GM15510 (cell line): ENCODE measurements around the gene HUS1.

Experiments
- POLR2A ChIP-seq: IDR thresholded peaks from 3 replicates; pipeline ENCODE4 v1.6.1; 2011; ENCODE audit warnings: borderline replicate concordance; ENCODE audit not compliant: insufficient read length; ENCODE audit errors: extremely low read depth

Gene HUS1

DNA sequence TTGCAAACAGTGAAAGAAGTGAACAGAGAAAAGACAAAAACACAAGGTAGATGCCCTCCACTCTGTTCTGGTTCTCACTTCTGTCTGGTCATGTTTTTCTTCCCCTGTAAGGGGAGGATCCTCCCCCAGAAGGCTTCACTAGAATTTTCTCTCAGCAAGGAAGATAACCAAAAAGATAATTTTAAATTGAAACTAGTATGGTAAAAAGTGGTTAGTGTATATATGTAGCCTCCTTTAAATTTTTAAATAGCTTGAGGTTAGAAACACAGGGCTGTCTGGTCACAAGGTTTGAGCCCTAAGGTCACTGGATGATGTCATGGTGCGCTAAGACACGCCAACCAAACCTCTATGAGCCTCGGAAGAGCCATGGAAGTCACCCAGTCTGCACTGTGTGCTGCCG lies 25.6 kb downstream of the HUS1 start:
- TF ChIP-seq POLR2A = no peak

GRCh38 chr7:47952224-47952623 lies 27.2 kb downstream of the HUS1 start:
- no peak for TF ChIP-seq POLR2A

GRCh38 chr7:47951374-47951773 lies 28.0 kb downstream of the HUS1 start:
- TF ChIP-seq POLR2A = no peak

DNA sequence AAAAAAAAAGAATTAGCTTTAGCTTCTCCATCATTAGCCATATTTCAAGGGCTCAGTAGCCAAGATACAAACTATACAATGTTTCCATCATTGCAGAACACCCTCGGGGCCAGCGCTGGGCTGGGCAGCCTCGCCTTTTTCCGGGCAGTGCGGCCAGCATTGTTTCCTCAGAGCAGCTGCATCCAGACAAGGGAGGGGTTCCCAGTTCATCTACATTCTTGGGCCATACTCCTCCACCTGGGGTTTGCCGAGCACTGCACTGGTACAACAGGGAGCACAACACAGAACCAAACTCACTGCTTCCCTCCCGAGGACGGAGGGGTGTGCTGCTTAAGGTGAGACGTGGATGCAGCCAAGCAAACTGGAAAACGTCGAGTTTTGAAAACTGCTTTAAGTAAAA lies 28.7 kb downstream of the HUS1 start:
- no peak for TF ChIP-seq POLR2A

DNA sequence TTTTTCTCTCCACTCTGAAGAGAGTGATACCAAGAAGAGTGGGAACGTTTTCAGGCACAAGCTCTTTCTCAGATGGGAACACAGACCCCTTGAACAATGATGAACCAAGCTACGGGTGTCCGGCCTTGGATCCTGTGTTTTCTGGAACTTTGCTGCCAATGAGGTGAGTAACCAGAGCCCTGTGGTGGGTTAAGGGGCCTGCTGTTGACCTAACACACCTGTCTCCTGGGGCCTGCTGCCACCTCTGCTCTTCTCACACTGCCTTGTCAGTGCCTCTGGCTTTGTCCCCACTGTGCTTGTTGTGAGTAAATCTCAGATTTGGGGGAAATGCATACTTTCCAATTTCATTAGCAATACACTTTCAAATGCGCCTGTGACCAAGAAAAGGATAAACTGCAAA lies 29.7 kb downstream of the HUS1 start:
- no peak for TF ChIP-seq POLR2A

DNA sequence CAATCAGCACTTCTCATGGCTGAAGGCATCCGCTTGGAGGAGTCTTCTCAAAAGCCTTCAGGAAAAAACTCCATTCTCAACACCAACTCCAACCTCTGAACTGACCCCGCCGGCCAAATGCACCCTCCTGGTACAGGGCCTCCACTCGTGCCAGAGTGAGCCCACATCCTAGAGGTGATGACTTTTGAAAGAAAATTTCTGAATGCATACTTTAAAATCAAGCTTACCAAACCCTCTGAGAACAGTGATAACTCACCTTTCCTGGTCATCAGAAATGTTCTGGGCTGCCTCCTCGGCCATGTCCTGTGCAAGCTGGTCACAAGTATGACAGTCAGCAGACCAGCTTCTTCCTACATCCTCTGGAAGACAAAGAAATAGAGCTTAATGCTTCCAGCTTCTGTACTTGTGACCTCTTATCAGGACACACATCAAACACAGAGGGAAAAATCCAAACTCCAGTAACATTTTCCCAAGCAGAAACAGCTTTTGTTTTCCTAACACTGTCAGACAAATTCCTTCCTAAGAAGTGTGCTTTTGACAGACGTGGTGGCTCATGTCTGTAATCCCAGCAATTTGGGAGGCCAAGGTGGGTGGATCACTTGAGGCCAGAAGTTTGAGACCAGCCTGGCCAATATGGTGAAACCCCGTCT lies 31.1 kb downstream of the HUS1 start, which contains the start of gene PKD1L1:
PKD1L1 (minus strand) TSS at position 326 of the 650 bp plus-strand sequence; CDS start at position 300, 26 bp downstream.
- TF ChIP-seq POLR2A = no peak

DNA sequence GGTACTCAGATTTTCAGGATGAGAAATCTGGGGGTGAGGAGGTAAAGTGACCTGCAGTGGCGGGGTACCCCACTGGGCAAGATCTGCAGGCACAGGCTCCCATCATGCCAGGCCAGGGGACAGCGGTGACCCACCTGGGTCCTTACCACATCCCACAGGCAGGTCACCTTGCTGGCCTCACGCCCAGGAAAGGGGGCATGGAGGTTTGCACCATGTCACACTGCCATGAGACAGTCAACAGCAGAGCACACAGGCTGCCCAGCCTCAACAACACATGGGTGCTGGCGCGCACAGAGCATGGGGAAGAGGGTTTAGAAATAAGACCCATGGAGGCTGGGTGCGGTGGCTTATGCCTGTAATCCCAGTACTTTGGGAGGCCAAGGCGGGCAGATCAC lies 32.1 kb downstream of the HUS1 start:
- no peak for TF ChIP-seq POLR2A

DNA sequence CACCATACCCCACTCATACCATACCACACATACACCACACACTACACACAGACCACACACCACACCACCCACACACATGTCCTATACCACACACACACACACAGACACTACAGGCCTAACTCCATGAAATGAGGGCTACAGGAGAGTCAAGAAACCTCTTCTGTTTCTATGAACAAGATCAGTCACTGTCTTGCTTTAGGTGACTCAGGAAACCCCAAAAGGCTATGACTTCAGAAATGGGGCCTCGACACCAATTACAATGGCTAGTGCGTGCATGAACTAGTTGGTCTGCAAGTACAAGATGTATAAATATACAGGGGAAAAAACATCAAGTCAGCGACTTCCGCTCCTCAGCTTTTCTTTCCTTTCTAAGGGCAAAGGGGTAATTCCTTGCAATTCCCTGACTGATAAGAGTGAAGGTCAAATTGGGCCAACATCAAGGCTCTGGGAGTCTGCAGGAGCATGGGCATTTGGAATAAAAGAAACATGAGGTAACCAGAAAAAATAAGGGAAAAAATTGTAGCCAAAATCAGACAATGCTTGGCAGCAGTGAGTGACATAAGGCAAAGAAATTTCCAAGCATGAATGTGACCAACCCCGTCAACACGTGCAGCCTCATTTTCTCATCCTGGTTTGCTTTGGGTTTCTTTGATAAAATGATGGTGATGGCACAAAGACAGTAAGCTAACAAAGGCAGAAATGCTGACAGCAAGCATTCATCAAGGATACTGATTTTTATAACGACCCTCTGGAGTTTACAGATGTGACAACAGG lies 32.6 kb downstream of the HUS1 start:
- TF ChIP-seq POLR2A = no peak

DNA sequence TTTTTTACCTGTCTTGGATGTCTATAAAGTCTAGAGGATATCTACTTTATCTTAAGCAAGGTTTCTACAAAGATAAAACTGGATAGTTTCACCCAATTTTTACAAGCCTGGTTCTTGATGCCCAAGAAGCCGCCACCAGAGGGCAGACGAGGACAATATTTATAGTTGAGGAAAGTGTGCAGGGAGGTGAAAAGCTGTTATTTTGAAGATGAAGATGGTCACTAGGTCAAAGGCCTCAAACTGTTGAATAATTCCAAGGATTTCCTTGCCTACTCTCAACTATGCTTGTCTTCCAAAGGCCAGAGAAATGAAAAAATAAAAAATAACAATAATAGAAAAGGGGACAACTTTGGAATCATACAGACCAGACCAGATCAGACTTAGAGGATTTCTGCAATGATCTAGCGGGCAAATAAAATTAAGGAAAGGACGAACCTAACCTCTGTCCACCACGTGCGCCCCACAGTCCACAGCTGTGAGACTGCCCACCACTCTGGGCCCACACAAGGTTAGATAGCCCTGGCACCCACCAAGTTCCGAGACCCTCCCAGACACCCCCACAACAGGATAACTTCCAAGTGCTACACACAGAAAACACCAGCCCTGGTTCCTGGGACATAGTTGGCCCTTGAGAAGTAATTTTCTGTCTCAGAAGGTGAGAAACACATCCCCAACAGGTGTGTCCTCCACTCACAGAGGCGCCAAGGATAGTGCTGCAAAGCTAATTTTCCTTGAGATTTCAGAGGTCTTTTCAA lies 34.0 kb downstream of the HUS1 start:
- no peak for TF ChIP-seq POLR2A

- no peak for TF ChIP-seq POLR2A
These were observed 34.7 kb downstream of the HUS1 start for GRCh38 chr7:47944536-47945260.

GRCh38 chr7:47943676-47944474 lies 35.5 kb downstream of the HUS1 start:
- no peak for TF ChIP-seq POLR2A

- TF ChIP-seq POLR2A = no peak
These were observed 37.3 kb downstream of the HUS1 start for GRCh38 chr7:47942132-47942531.

GRCh38 chr7:47941136-47941844 lies 38.1 kb downstream of the HUS1 start:
- TF ChIP-seq POLR2A = no peak
